ENCODE data around the gene ERMAP. TPM values are rescaled to one million over a fixed set of nuclear protein-coding genes. Genes with fewer than 3 reads are reported as not detected.

Gene ERMAP
- total and polyA plus RNA-seq, 10 of the 15 experiments (the other 5 are each of a cell fraction or from before 2014, with no cell fraction given), result 1.4 to 6.8 (median 4.1) TPM

DNA sequence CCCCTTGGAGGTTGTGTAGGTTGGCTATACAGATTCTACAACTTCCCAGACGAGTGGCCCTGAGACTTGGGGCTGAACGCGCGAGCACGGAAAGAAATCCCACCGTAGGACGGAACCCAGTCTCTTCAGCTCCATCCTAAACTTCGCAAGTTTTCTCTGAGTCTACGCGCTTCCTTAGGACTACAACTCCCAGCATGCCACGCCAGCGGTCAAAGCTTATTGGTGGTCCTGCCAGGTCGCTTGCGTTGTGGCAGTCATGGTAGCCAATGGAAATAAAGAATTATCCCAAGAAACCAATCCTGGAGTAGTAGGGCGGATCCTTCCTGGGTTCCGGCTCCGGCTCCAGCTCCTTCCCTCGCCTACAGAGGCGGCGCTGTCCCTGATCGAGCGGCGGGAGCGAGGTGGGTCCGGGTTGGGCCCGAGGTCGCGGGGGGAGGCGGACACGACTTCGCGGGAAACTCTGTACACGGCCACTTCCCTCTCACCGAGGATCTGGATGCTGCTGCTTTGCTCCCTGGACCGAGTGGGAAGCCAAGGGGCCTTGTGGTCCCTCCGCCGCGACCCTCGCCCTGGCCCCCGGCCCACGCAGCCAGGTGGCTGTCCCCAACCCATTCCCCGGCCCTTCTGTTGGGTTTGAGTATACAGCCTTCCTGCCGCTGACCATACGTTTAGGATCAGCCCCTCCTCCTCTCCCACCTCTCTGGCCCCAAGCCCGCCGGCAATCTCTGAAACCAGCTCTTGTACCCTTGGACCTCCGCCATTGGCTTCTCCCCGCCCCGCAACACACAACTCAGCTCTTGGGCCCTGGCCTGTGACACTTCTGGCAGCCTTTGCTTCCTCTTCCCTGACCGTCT, 29.6 kb downstream of the ERMAP start, which contains the start of gene ZNF691 (continued):
- TF ChIP-seq, protein P1, sequence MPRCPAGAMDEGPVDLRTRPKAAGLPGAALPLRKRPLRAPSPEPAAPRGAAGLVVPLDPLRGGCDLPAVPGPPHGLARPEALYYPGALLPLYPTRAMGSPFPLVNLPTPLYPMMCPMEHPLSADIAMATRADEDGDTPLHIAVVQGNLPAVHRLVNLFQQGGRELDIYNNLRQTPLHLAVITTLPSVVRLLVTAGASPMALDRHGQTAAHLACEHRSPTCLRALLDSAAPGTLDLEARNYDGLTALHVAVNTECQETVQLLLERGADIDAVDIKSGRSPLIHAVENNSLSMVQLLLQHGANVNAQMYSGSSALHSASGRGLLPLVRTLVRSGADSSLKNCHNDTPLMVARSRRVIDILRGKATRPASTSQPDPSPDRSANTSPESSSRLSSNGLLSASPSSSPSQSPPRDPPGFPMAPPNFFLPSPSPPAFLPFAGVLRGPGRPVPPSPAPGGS (IDR thresholded peaks at IDR 0.05; ENCODE audit: borderline replicate concordance, insufficient read depth, low read depth, low read length, poor library complexity, severe bottlenecking), result no peak
- no peak for TF ChIP-seq MEF2A (IDR thresholded peaks at IDR 0.05; ENCODE audit: insufficient read depth, low read depth, low read length)
- no peak for TF ChIP-seq SPI1 (IDR thresholded peaks at IDR 0.05; ENCODE audit: borderline replicate concordance, insufficient read depth, low read depth, low read length)
- TF ChIP-seq, protein P2, sequence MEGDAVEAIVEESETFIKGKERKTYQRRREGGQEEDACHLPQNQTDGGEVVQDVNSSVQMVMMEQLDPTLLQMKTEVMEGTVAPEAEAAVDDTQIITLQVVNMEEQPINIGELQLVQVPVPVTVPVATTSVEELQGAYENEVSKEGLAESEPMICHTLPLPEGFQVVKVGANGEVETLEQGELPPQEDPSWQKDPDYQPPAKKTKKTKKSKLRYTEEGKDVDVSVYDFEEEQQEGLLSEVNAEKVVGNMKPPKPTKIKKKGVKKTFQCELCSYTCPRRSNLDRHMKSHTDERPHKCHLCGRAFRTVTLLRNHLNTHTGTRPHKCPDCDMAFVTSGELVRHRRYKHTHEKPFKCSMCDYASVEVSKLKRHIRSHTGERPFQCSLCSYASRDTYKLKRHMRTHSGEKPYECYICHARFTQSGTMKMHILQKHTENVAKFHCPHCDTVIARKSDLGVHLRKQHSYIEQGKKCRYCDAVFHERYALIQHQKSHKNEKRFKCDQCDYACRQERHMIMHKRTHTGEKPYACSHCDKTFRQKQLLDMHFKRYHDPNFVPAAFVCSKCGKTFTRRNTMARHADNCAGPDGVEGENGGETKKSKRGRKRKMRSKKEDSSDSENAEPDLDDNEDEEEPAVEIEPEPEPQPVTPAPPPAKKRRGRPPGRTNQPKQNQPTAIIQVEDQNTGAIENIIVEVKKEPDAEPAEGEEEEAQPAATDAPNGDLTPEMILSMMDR (IDR thresholded peaks at IDR 0.05 in 2 of 3, conservative IDR thresholded peaks at IDR 0.05 in 1 of 3; ENCODE audit: control insufficient read depth in 2 of 3, extremely low read depth in 1 of 3, insufficient read depth in 1 of 3, low read depth in 3 of 3, low read length in 3 of 3), result peak; percentile 35 to 45 (median 39)
- 0 out of 2 replicates have a peak, but pooled peaks have one; percentile 42 for TF ChIP-seq TCF3 (IDR thresholded peaks at IDR 0.05; ENCODE audit: borderline replicate concordance, insufficient read depth, low read depth, low read length)
- TF ChIP-seq EZH2 (IDR thresholded peaks at IDR 0.05; ENCODE audit: borderline replicate concordance, control insufficient read depth, low read depth, low read length), result no peak
- peak; percentile 50; the same call in 1 of the 2 replicates for TF ChIP-seq NKRF (conservative IDR thresholded peaks at IDR 0.05)
- TF ChIP-seq ZBED1 (IDR thresholded peaks at IDR 0.05; ENCODE audit: borderline replicate concordance), result no peak
- no peak for TF ChIP-seq ESRRA (IDR thresholded peaks at IDR 0.05; ENCODE audit: low read length)
- TF ChIP-seq ZNF24 (IDR thresholded peaks at IDR 0.05), result no peak
- TF ChIP-seq CREM (IDR thresholded peaks at IDR 0.05; ENCODE audit: low read depth), result peak; percentile 79
- peak; percentile 59; the same call in 1 of the 2 replicates for TF ChIP-seq TAF1 (IDR thresholded peaks at IDR 0.05; ENCODE audit: borderline replicate concordance, low read depth, low read length)
- no peak for TF ChIP-seq SMAD1 (IDR thresholded peaks at IDR 0.05; ENCODE audit: low read depth, partially characterized antibody)
- no peak for TF ChIP-seq ATF3 (IDR thresholded peaks at IDR 0.05; ENCODE audit: borderline replicate concordance, extremely low read depth, low read depth, low read length)
